Pancreas (tissue), 10 donors: ENCODE data around the gene KCTD7. TPM values are rescaled to one million over a fixed set of nuclear protein-coding genes. Genes with fewer than 3 reads are reported as not detected.
"Not testable (repeated sequence)": the region's sequence is repeated elsewhere in the genome, so short reads cannot be mapped to it uniquely, and the experiment has no call there.

Experiments used
- ATAC-seq, 4 donors: fragments of 200-7000 bp; cut with Tn5 transposase; one replicate each; pipeline versions ENCODE4 v1.8.0 to v1.9.1; 2020; ENCODE audit warnings: mild to moderate bottlenecking in 4 of 4, moderate library complexity in 4 of 4
- DNase-seq, 6 donors: peaks; one replicate each; pipeline ENCODE4 v3.0.0-alpha.2; 2020
- FAIRE-seq: peaks from 2 replicates; lab custom pipeline; 2012; peaks lifted over from hg19 to GRCh38; lab: Jason Lieb, UNC
- H3K27ac ChIP-seq, 4 donors: fragments of 200-600 bp; sonication (generic); 1 replicate in 3 of 4; 2 replicates in 1 of 4; pipeline versions ENCODE4 v1.5.0 to v1.8.0; 2020
- H3K27me3 ChIP-seq, 4 donors: fragments of 200-600 bp; one replicate each; pipeline ENCODE4 v1.8.0; 2021
- H3K36me3 ChIP-seq, 3 donors: fragments of 200-600 bp; sonication (generic) in 1 of 3; one replicate each; pipeline versions ENCODE4 v1.5.0 to v1.8.0; 2020 to 2021
- H3K4me1 ChIP-seq, 3 donors: fragments of 200-600 bp; one replicate each; pipeline ENCODE4 v1.8.0; 2021
- H3K4me3 ChIP-seq, 4 donors: fragments of 200-600 bp; sonication (generic) in 2 of 4; one replicate each; pipeline versions ENCODE4 v1.5.0 to v1.8.0; 2020 to 2021
- H3K9me3 ChIP-seq, 4 donors: fragments of 200-600 bp; one replicate each; pipeline ENCODE4 v1.8.0; 2021
- WGBS, 2 donors: extraction: QIAGEN DNeasy Blood & Tissue Kit; methylation state at CpG; one replicate each; pipeline ENCODE4 v1.1.7; 2013; 5-methylcytosine and 5-hydroxymethylcytosine counted together
- intact Hi-C, 3 donors: fragments of 100-400 bp; cut with DNase I; formaldehyde crosslinking; loops; one replicate each; pipeline versions ENCODE4 v1.11.1 to v1.14.2; 2022
- polyA plus RNA-seq, 2 donors: library from polyadenylated mRNA; stranded (reverse); fragments of 200-250 nt; gene quantifications; one replicate each; pipeline ENCODE4 v1.2.3, GENCODE V29; 2013
- total RNA-seq, 6 donors: library from RNA; stranded (reverse); fragmentation: NEBNext Ultra II Directional in 4 of 6; extraction: Animal tissue kit (Norgen Biotek cat#: 25700) in 4 of 6; gene quantifications; one replicate each; pipeline versions ENCODE4 v1.2.1 to v1.2.4, GENCODE V29; 2021 to 2023
- TF ChIP-seq, protein P1 (sequence below), 4 donors: fragments of 200-600 bp; sonication (generic) in 3 of 4; IDR thresholded peaks; one replicate each; pipeline versions ENCODE4 v1.5.0 to v1.8.0; 2021; ENCODE audit warnings: antibody characterized with exemption in 4 of 4
- donor health status: healthy with polysubstance abuse.
- donor health status: DM: no; HTN: no; CAD: no; lungs with moderate emphysema.
- donor health status: DM: no; HTN: no; CAD: no.
- donor health status: control.
- donor health status: control.
- donor health status: Bipolar disorder and iron deficiency.
- donor health status: DM: yes; HTN: yes; CAD: no.
- donor health status: DM: no; HTN: no; CAD: no.
- donor health status: DM: no; HTN: no; CAD: no.
- donor health status: DM: yes; HTN: yes; CAD: no.

The KCTD7 gene
- total and polyA plus RNA-seq, 8 donors, result 1.8 to 5.4 (median 2.5) TPM

- intact Hi-C loops, result no loop called here
- DNase-seq, result no peak
- no peaks in the 10 kb centered on the region for H3K4me1 ChIP-seq
- ATAC-seq, result no peak
- no peak for FAIRE-seq
- no peak overlapping the region for H3K27ac ChIP-seq
- H3K36me3 ChIP-seq, result no peaks in the 10 kb centered on the region
- WGBS, 2 donors, result 71 to 78% methylated on average over 3 of the region's 3 CpGs
- H3K9me3 ChIP-seq, result no peaks in the 10 kb centered on the region
- no peak overlapping the region for H3K4me3 ChIP-seq
- no peaks in the 10 kb centered on the region for H3K27me3 ChIP-seq
- TF ChIP-seq, protein P1, sequence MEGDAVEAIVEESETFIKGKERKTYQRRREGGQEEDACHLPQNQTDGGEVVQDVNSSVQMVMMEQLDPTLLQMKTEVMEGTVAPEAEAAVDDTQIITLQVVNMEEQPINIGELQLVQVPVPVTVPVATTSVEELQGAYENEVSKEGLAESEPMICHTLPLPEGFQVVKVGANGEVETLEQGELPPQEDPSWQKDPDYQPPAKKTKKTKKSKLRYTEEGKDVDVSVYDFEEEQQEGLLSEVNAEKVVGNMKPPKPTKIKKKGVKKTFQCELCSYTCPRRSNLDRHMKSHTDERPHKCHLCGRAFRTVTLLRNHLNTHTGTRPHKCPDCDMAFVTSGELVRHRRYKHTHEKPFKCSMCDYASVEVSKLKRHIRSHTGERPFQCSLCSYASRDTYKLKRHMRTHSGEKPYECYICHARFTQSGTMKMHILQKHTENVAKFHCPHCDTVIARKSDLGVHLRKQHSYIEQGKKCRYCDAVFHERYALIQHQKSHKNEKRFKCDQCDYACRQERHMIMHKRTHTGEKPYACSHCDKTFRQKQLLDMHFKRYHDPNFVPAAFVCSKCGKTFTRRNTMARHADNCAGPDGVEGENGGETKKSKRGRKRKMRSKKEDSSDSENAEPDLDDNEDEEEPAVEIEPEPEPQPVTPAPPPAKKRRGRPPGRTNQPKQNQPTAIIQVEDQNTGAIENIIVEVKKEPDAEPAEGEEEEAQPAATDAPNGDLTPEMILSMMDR (IDR thresholded peaks at IDR 0.05), result no peak
These were observed 26.5 kb upstream of the KCTD7 start for GRCh38 chr7:66602159-66602558.

- DNase-seq (no peak), FAIRE-seq (no peak), ATAC-seq (no peak)
- intact Hi-C loops, result no loop called here
- Histone ChIP-seq H3K27ac (no peak overlapping the region), H3K4me1 (no peaks in the 10 kb centered on the region), H3K4me3 (no peak overlapping the region), H3K36me3 (no peaks in the 10 kb centered on the region), H3K9me3 (no peaks in the 10 kb centered on the region), H3K27me3 (no peaks in the 10 kb centered on the region)
- WGBS, 2 donors, result 92 to 100% methylated on average over 1 of the region's 1 CpG
- TF ChIP-seq, protein P1 (IDR thresholded peaks at IDR 0.05), result no peak
These were observed 24.5 kb upstream of the KCTD7 start for GRCh38 chr7:66604198-66604597.

DNA sequence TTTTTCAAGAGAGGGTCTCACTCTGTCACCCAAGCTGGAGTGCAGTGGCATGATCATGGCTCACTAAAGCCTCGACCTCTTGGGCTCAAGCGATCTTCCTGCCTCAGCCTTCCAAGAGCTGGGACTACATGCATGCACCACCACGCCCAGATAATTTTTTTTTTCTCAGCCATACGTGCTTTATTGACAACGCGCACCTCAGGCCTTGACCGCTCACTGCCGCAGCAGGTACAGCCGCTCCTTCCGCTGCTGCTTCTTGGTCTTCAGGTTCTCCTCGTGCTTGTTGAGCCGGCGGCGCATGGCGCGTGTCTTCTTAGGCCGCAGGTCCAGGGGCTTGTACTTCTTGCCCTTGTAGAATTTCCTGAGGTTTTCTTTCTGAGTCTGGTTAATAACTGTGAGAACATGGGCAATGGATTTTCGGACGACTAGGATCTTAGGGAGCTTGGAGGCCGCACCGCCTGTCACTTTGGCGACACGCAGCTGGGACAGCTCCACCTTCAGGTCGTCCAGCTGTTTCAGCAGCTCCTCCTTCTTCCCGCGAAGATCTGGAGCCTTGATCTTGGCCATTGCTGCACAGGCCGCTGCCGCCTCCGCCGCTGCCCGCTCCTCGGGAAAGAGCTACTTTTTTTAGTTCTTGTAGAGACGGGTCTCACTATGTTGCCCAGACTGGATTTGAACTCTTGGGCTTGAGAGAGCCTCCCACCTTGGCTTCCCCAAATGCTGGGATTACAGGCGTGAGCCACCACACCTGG is 22.0 kb upstream of the KCTD7 start:
- H3K4me3 ChIP-seq, ATAC-seq, H3K27ac ChIP-seq, H3K4me1 ChIP-seq, H3K9me3 ChIP-seq, H3K36me3 ChIP-seq, intact Hi-C loops, H3K27me3 ChIP-seq, DNase-seq, FAIRE-seq: not testable (repeated sequence)
- 91 to 93% methylated on average over 34 of the region's 34 CpGs for WGBS, 2 donors

DNA sequence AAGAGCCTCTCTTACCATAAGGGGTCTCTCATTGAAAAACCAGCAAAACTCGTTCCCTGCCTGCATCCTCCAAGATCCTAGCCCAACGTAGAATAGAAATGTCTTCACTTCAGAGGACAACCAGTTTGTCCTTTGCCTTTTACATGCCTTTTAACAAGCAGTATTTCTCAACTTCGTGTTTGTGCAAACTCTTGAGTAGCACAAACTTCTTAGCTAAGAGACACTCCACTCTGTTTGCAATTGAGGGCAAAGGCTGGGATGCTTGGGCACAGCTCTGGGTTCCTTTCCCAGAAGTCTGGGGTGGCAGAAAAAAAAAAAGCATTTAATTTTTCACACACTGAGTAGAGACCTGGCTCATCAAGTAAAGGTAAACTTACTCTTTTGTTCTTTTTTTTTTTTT is 19.5 kb upstream of the KCTD7 start:
- H3K4me3 ChIP-seq, result no peak overlapping the region
- 45 to 55% methylated on average over 3 of the region's 3 CpGs for WGBS, 2 donors
- H3K36me3 ChIP-seq, result no peaks in the 10 kb centered on the region
- H3K9me3 ChIP-seq, result no peaks in the 10 kb centered on the region
- FAIRE-seq (no peak), ATAC-seq (no peak), DNase-seq (no peak)
- TF ChIP-seq, protein P1 (IDR thresholded peaks at IDR 0.05), result no peak
- H3K27ac ChIP-seq, result no peak overlapping the region
- H3K4me1 ChIP-seq, result no peaks in the 10 kb centered on the region
- H3K27me3 ChIP-seq, result no peaks in the 10 kb centered on the region
- intact Hi-C loops, result no loop called here

GRCh38 chr7:66614596-66614995 is 14.1 kb upstream of the KCTD7 start:
- DNase-seq, H3K4me1 ChIP-seq, ATAC-seq, H3K9me3 ChIP-seq, FAIRE-seq, intact Hi-C loops, H3K27me3 ChIP-seq, H3K4me3 ChIP-seq, H3K27ac ChIP-seq, H3K36me3 ChIP-seq: not testable (repeated sequence)
- WGBS, 2 donors, result 91 to 96% methylated on average over 23 to 33 of the region's 33 CpGs

DNA sequence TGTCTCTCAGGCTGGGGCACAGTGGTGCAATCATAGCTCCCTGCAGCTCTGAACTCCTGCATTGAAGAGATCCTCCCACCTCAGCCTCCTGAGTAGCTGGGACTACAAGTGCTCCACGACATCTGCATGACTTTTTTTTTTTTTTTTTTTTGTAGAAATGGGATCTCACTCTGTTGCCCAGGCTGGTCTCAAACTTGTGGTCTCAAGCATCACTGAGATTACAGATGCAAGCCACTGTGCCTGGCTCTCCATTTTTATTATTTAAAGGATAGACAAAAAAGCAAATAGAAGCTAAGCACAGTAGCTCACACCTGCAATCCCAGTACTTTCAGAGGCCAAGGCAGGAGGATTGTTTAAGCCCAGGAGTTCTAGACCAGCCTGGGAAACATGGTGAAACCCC is 13.0 kb upstream of the KCTD7 start:
- TF ChIP-seq, protein P1 (IDR thresholded peaks at IDR 0.05), result no peak

More for the DNA sequence above, 13.0 kb upstream of the KCTD7 start:
- no peak for FAIRE-seq
- no peaks in the 10 kb centered on the region for H3K9me3 ChIP-seq
- ATAC-seq, result no peak
- WGBS, 2 donors, result 65 to 67% methylated on average over 1 of the region's 1 CpG
- H3K4me1 ChIP-seq, result no peaks in the 10 kb centered on the region
- no peak overlapping the region for H3K4me3 ChIP-seq
- no peak for DNase-seq
- H3K27me3 ChIP-seq, result no peaks in the 10 kb centered on the region
- intact Hi-C loops, result no loop called here
- H3K27ac ChIP-seq, result no peak overlapping the region
- H3K36me3 ChIP-seq, result no peaks in the 10 kb centered on the region
